HEK293 (cell line): ENCODE measurements around the gene TMIGD1.

Source experiments
- AEBP2 ChIP-seq: fragments of 450-650 bp; formaldehyde crosslinking; IDR thresholded peaks from 2 replicates; pipeline ENCODE4 v1.5.1; 2016; ENCODE audit warnings: missing biosample characterization, missing genetic modification characterization, borderline replicate concordance
- CTCF ChIP-seq: fragments of 450-650 bp; formaldehyde crosslinking; IDR thresholded peaks from 2 replicates; pipeline ENCODE4 v1.5.1; 2016; ENCODE audit warnings: missing biosample characterization, missing genetic modification characterization
- PRDM10 ChIP-seq: fragments of 450-650 bp; formaldehyde crosslinking; IDR thresholded peaks from 2 replicates; pipeline ENCODE4 v1.5.1; 2016; ENCODE audit warnings: missing biosample characterization, missing genetic modification characterization
- PRDM4 ChIP-seq: fragments of 450-650 bp; formaldehyde crosslinking; IDR thresholded peaks from 2 replicates; pipeline ENCODE4 v1.5.1; 2017; ENCODE audit warnings: missing biosample characterization, missing genetic modification characterization
- ZBTB49 ChIP-seq: fragments of 450-650 bp; formaldehyde crosslinking; IDR thresholded peaks from 2 replicates; pipeline ENCODE4 v1.5.1; 2016; ENCODE audit warnings: missing biosample characterization, missing genetic modification characterization, low read depth
- ZNF10 ChIP-seq: fragments of 450-650 bp; formaldehyde crosslinking; IDR thresholded peaks from 2 replicates; pipeline ENCODE4 v1.5.1; 2017; ENCODE audit warnings: missing biosample characterization, missing genetic modification characterization
- ZNF174 ChIP-seq: fragments of 450-650 bp; formaldehyde crosslinking; IDR thresholded peaks from 2 replicates; pipeline ENCODE4 v1.5.0; 2017; ENCODE audit warnings: missing biosample characterization, mild to moderate bottlenecking, missing genetic modification characterization
- ZNF274 ChIP-seq, 2 experiments: fragments of 200-500 bp in 1 of 2; fragments of 450-650 bp in 1 of 2; sonication (Bioruptor generic) in 1 of 2; formaldehyde crosslinking in 1 of 2; IDR thresholded peaks; 2 replicates each; pipeline versions ENCODE4 v1.5.1 to v1.6.1; 2014 to 2016; ENCODE audit warnings: borderline replicate concordance in 1 of 2, inconsistent platforms in 1 of 2, low read length in 1 of 2, missing biosample characterization in 1 of 2, missing genetic modification characterization in 1 of 2
- ZNF391 ChIP-seq: fragments of 450-650 bp; formaldehyde crosslinking; IDR thresholded peaks from 2 replicates; pipeline ENCODE4 v1.5.1; 2016; ENCODE audit warnings: low read depth, missing biosample characterization, missing genetic modification characterization, borderline replicate concordance
- ZNF530 ChIP-seq: fragments of 450-650 bp; formaldehyde crosslinking; IDR thresholded peaks from 2 replicates; pipeline ENCODE4 v1.5.1; 2016; ENCODE audit warnings: low read depth, missing biosample characterization, missing genetic modification characterization
- ZNF768 ChIP-seq: fragments of 450-650 bp; formaldehyde crosslinking; IDR thresholded peaks from 2 replicates; pipeline ENCODE4 v1.5.1; 2018; ENCODE audit warnings: missing biosample characterization, mild to moderate bottlenecking, missing genetic modification characterization

- no peak for TF ChIP-seq CTCF
- no peak for TF ChIP-seq AEBP2
- no peak for TF ChIP-seq PRDM4
- no peak for TF ChIP-seq ZNF10 (tag by site-specific recombination)
- TF ChIP-seq ZNF391, result no peak
- no peak for TF ChIP-seq ZBTB49 (tag by site-specific recombination)
- TF ChIP-seq ZNF274 (IDR thresholded peaks at IDR 0.05; ENCODE audit: low read length), result no peak
- TF ChIP-seq ZNF274 (tag by site-specific recombination; IDR thresholded peaks at IDR 0.05; ENCODE audit: borderline replicate concordance), result no peak
- TF ChIP-seq PRDM10 (tag by site-specific recombination), result no peak
- TF ChIP-seq ZNF768 (tag by site-specific recombination), result no peak
- no peak for TF ChIP-seq ZNF530 (tag by site-specific recombination)
- TF ChIP-seq ZNF174, result no peak
These were observed 62.8 kb downstream of the TMIGD1 start for GRCh38 chr17:30271102-30271501.
